ENCODE data around the gene PRAC2. TPM values are rescaled to one million over a fixed set of nuclear protein-coding genes. Genes with fewer than 3 reads are reported as not detected.

The PRAC2 gene
- polyA plus RNA-seq, 4 donors = not detected

- no peak for DNase-seq (ENCODE audit: low read depth in 4 of 4, low spot score in 3 of 4)
Observed at GRCh38 chr17:48752399-48753288, 29.7 kb downstream of the PRAC2 start.

- DNase-seq (ENCODE audit: low read depth in 4 of 4, low spot score in 3 of 4) = no peak
Observed at GRCh38 chr17:48753794-48754499, 31.0 kb downstream of the PRAC2 start.

- DNase-seq (ENCODE audit: low read depth in 4 of 4, low spot score in 3 of 4) = no peak
Observed at GRCh38 chr17:48754500-48755261, 31.7 kb downstream of the PRAC2 start.

- no peak for DNase-seq (ENCODE audit: low read depth in 4 of 4, low spot score in 3 of 4)
Observed at GRCh38 chr17:48755356-48755755, 32.4 kb downstream of the PRAC2 start.

GRCh38 chr17:48756830-48757251 lies 33.9 kb downstream of the PRAC2 start:
- DNase-seq (ENCODE audit: low read depth in 4 of 4, low spot score in 3 of 4) = no peak

GRCh38 chr17:48757524-48757961 lies 34.6 kb downstream of the PRAC2 start:
- no peak for DNase-seq (ENCODE audit: low read depth in 4 of 4, low spot score in 3 of 4)

GRCh38 chr17:48759288-48759687 lies 36.3 kb downstream of the PRAC2 start:
- no peak for DNase-seq (ENCODE audit: low read depth in 4 of 4, low spot score in 3 of 4)

- no peak for DNase-seq (ENCODE audit: low read depth in 4 of 4, low spot score in 3 of 4)
Observed at GRCh38 chr17:48760411-48760810, 37.4 kb downstream of the PRAC2 start.

- DNase-seq (ENCODE audit: low read depth in 4 of 4, low spot score in 3 of 4) = no peak
Observed at GRCh38 chr17:48761114-48761513, 38.1 kb downstream of the PRAC2 start.

GRCh38 chr17:48767263-48767774 lies 44.3 kb downstream of the PRAC2 start:
- DNase-seq (ENCODE audit: low read depth in 4 of 4, low spot score in 3 of 4) = no peak

GRCh38 chr17:48769009-48769675 lies 46.2 kb downstream of the PRAC2 start:
- DNase-seq (ENCODE audit: low read depth in 4 of 4, low spot score in 3 of 4) = no peak

- no peak for DNase-seq (ENCODE audit: low read depth in 4 of 4, low spot score in 3 of 4)
Observed at GRCh38 chr17:48770954-48771353, 48.0 kb downstream of the PRAC2 start.

GRCh38 chr17:48773245-48773644 lies 50.3 kb downstream of the PRAC2 start:
- DNase-seq (ENCODE audit: low read depth in 4 of 4, low spot score in 3 of 4) = no peak

Other genes starting within 250 kb of the PRAC2 start
- under 1 TPM; 0.27 to 0.34 (median 0.29) TPM for gene HOXB1, start 192.2 kb upstream of the PRAC2 start, polyA plus RNA-seq (ENCODE audit: insufficient read length in 4 of 4)
- 10 to 100 TPM; 43.5 to 61.1 (median 56.7) TPM for gene HOXB2, start 178.1 kb upstream of the PRAC2 start, polyA plus RNA-seq (ENCODE audit: insufficient read length in 4 of 4)
- gene HOXB4, start 144.8 kb upstream of the PRAC2 start, polyA plus RNA-seq (ENCODE audit: insufficient read length in 4 of 4) = 10 to 100 TPM in 3 of 4 donors, 1 to 10 TPM in 1; 9.3 to 12.7 (median 10.8) TPM
- gene HOXB3, start 132.9 kb upstream of the PRAC2 start, polyA plus RNA-seq (ENCODE audit: insufficient read length in 4 of 4) = 100 to 1,000 TPM; 145 to 170 (median 155) TPM
- gene HOXB5, start 129.4 kb upstream of the PRAC2 start, polyA plus RNA-seq (ENCODE audit: insufficient read length in 4 of 4) = 10 to 100 TPM; 28.8 to 38.4 (median 33.5) TPM
- gene HOXB6, start 118.2 kb upstream of the PRAC2 start, polyA plus RNA-seq (ENCODE audit: insufficient read length in 4 of 4) = 100 to 1,000 TPM in 1 of 4 donors, 10 to 100 TPM in 3; 81.5 to 108 (median 90.6) TPM
- 10 to 100 TPM; 37.4 to 44.0 (median 40.5) TPM for gene HOXB7, start 112.2 kb upstream of the PRAC2 start, polyA plus RNA-seq (ENCODE audit: insufficient read length in 4 of 4)
- gene HOXB8, start 107.9 kb upstream of the PRAC2 start, polyA plus RNA-seq (ENCODE audit: insufficient read length in 4 of 4) = 10 to 100 TPM; 47.3 to 55.5 (median 48.6) TPM
- 10 to 100 TPM; 51.6 to 75.3 (median 66.7) TPM for gene HOXB9, start 96.8 kb upstream of the PRAC2 start, polyA plus RNA-seq (ENCODE audit: insufficient read length in 4 of 4)
- gene PRAC1, start 667 bp upstream of the PRAC2 start, polyA plus RNA-seq (ENCODE audit: insufficient read length in 4 of 4) = not detected
- not detected for gene HOXB13, start 5.6 kb downstream of the PRAC2 start, polyA plus RNA-seq (ENCODE audit: insufficient read length in 4 of 4)
- under 1 TPM; 0.35 to 0.50 (median 0.43) TPM for gene TTLL6, start 94.0 kb downstream of the PRAC2 start, polyA plus RNA-seq (ENCODE audit: insufficient read length in 4 of 4)
- gene CALCOCO2, start 107.8 kb downstream of the PRAC2 start, polyA plus RNA-seq (ENCODE audit: insufficient read length in 4 of 4) = 10 to 100 TPM; 70.1 to 87.4 (median 83.2) TPM
- gene ATP5MC1, start 169.6 kb downstream of the PRAC2 start, polyA plus RNA-seq (ENCODE audit: insufficient read length in 4 of 4) = 100 to 1,000 TPM; 153 to 164 (median 160) TPM
- 100 to 1,000 TPM in 2 of 4 donors, 10 to 100 TPM in 2; 91.6 to 105 (median 99.6) TPM for gene UBE2Z, start 185.2 kb downstream of the PRAC2 start, polyA plus RNA-seq (ENCODE audit: insufficient read length in 4 of 4)
- gene SNF8, start 221.7 kb downstream of the PRAC2 start, polyA plus RNA-seq (ENCODE audit: insufficient read length in 4 of 4) = 100 to 1,000 TPM in 3 of 4 donors, 10 to 100 TPM in 1; 87.9 to 107 (median 102) TPM
- gene GIP, start 245.4 kb downstream of the PRAC2 start, polyA plus RNA-seq (ENCODE audit: insufficient read length in 4 of 4) = not detected